ENCODE data around the gene FGF21. TPM values are rescaled to one million over a fixed set of nuclear protein-coding genes. Genes with fewer than 3 reads are reported as not detected.
"Not testable (repeated sequence)": the region's sequence is repeated elsewhere in the genome, so short reads cannot be mapped to it uniquely, and the experiment has no call there.

FGF21 gene
- total RNA-seq, 1 donor from 2014 or later, result not detected

GRCh38 chr19:48716562-48717291 lies 38.6 kb upstream of the FGF21 start:
- peak overlapping the region; percentile 66 for H3K27ac Mint-ChIP-seq (ENCODE audit: unreplicated experiment)
- Histone ChIP-seq H3K27me3 (ENCODE audit: insufficient read depth, low read length) (no peaks in the 10 kb centered on the region), H3K9ac (ENCODE audit: low read length) (peak overlapping the region; percentile 38), H4K20me1 (ENCODE audit: insufficient read depth, low read length) (no peaks in the 10 kb centered on the region), H3K27ac (ENCODE audit: low read depth, low read length) (no peak overlapping the region), H3K4me2 (ENCODE audit: low read length) (peak overlapping the region; percentile 78), H3K36me3 (ENCODE audit: insufficient read depth, low read length) (no peaks in the 10 kb centered on the region), H3K4me3 (ENCODE audit: insufficient read depth, low read depth, low read length) (peak overlapping the region; percentile 15), H3K4me1 (ENCODE audit: insufficient read depth, low read length) (peaks cover 27% of the 10 kb centered on the region), H2AFZ (ENCODE audit: low read depth, low read length) (peak overlapping the region; percentile 72), H3K79me2 (ENCODE audit: insufficient read depth, low read length) (no peaks in the 10 kb centered on the region), H3K9me3 (ENCODE audit: insufficient read depth, low read depth, low read length) (no peaks in the 10 kb centered on the region)
- DNase-seq (ENCODE audit: low read depth) (peak; percentile 29), FAIRE-seq (no peak)
- H3K27me3 Mint-ChIP-seq (ENCODE audit: low read depth, unreplicated experiment), result no peaks in the 10 kb centered on the region
- TF ChIP-seq EZH2 (IDR thresholded peaks at IDR 0.05; ENCODE audit: insufficient read depth, low read length) (no peak), CTCF (IDR thresholded peaks at IDR 0.05; ENCODE audit: insufficient read depth, low read depth, low read length) (no peak)
- no peaks in the 10 kb centered on the region for H3K9me3 Mint-ChIP-seq (ENCODE audit: unreplicated experiment)
- H3K36me3 Mint-ChIP-seq (ENCODE audit: low read depth, unreplicated experiment), result no peaks in the 10 kb centered on the region
- peak overlapping the region; percentile 75 for H3K4me3 Mint-ChIP-seq (ENCODE audit: unreplicated experiment)
- peaks cover 3% of the 10 kb centered on the region for H3K4me1 Mint-ChIP-seq (ENCODE audit: low read depth, unreplicated experiment)

- not testable (repeated sequence) for H3K9me3 Mint-ChIP-seq (ENCODE audit: unreplicated experiment); H3K4me3 Mint-ChIP-seq (ENCODE audit: unreplicated experiment); H3K36me3 ChIP-seq (ENCODE audit: insufficient read depth, low read length); H3K9me3 ChIP-seq (ENCODE audit: insufficient read depth, low read depth, low read length); H2AFZ ChIP-seq (ENCODE audit: low read depth, low read length); H3K4me3 ChIP-seq (ENCODE audit: insufficient read depth, low read depth, low read length); H3K4me2 ChIP-seq (ENCODE audit: low read length); H3K4me1 Mint-ChIP-seq (ENCODE audit: low read depth, unreplicated experiment); H3K27ac Mint-ChIP-seq (ENCODE audit: unreplicated experiment); H3K27ac ChIP-seq (ENCODE audit: low read depth, low read length); FAIRE-seq; H3K79me2 ChIP-seq (ENCODE audit: insufficient read depth, low read length); DNase-seq (ENCODE audit: low read depth); H3K27me3 ChIP-seq (ENCODE audit: insufficient read depth, low read length); H3K27me3 Mint-ChIP-seq (ENCODE audit: low read depth, unreplicated experiment); H4K20me1 ChIP-seq (ENCODE audit: insufficient read depth, low read length); H3K36me3 Mint-ChIP-seq (ENCODE audit: low read depth, unreplicated experiment); H3K9ac ChIP-seq (ENCODE audit: low read length)
- peaks cover 24% of the 10 kb centered on the region for H3K4me1 ChIP-seq (ENCODE audit: insufficient read depth, low read length)
These were observed 37.2 kb upstream of the FGF21 start for GRCh38 chr19:48718106-48718505.

- no peaks in the 10 kb centered on the region for H3K36me3 Mint-ChIP-seq (ENCODE audit: low read depth, unreplicated experiment)
- no peak overlapping the region for H3K27ac ChIP-seq (ENCODE audit: low read depth, low read length)
- H3K4me1 ChIP-seq (ENCODE audit: insufficient read depth, low read length), result peaks cover 18% of the 10 kb centered on the region
- TF ChIP-seq EZH2 (IDR thresholded peaks at IDR 0.05; ENCODE audit: insufficient read depth, low read length) (no peak), CTCF (IDR thresholded peaks at IDR 0.05; ENCODE audit: insufficient read depth, low read depth, low read length) (no peak)
- H3K27ac Mint-ChIP-seq (ENCODE audit: unreplicated experiment), result no peak overlapping the region
- H3K9me3 Mint-ChIP-seq (ENCODE audit: unreplicated experiment), result no peaks in the 10 kb centered on the region
- no peak overlapping the region for H3K4me3 ChIP-seq (ENCODE audit: insufficient read depth, low read depth, low read length)
- H3K27me3 ChIP-seq (ENCODE audit: insufficient read depth, low read length), result no peaks in the 10 kb centered on the region
- H4K20me1 ChIP-seq (ENCODE audit: insufficient read depth, low read length), result no peaks in the 10 kb centered on the region
- FAIRE-seq, result no peak
- no peaks in the 10 kb centered on the region for H3K27me3 Mint-ChIP-seq (ENCODE audit: low read depth, unreplicated experiment)
- H3K4me2 ChIP-seq (ENCODE audit: low read length), result no peak overlapping the region
- H3K4me1 Mint-ChIP-seq (ENCODE audit: low read depth, unreplicated experiment), result peaks cover 3% of the 10 kb centered on the region
- H3K9ac ChIP-seq (ENCODE audit: low read length), result no peak overlapping the region
- no peaks in the 10 kb centered on the region for H3K79me2 ChIP-seq (ENCODE audit: insufficient read depth, low read length)
- no peaks in the 10 kb centered on the region for H3K9me3 ChIP-seq (ENCODE audit: insufficient read depth, low read depth, low read length)
- no peak for DNase-seq (ENCODE audit: low read depth)
- no peak overlapping the region for H3K4me3 Mint-ChIP-seq (ENCODE audit: unreplicated experiment)
- no peaks in the 10 kb centered on the region for H3K36me3 ChIP-seq (ENCODE audit: insufficient read depth, low read length)
- no peak overlapping the region for H2AFZ ChIP-seq (ENCODE audit: low read depth, low read length)
These were observed 36.6 kb upstream of the FGF21 start for GRCh38 chr19:48718711-48719231.

Data from astrocyte (in vitro differentiated cells and primary cell).